HFF-Myc (cell line): ENCODE data around the gene KCNQ2.

Source experiments
- DNase-seq: peaks from one replicate; pipeline ENCODE4 v3.0.0-alpha.2; 2011; ENCODE audit warnings: low read depth; ENCODE audit errors: extremely low read depth
- H3K4me3 ChIP-seq: replicated peaks from 2 replicates; pipeline ENCODE4 v1.5.1; 2011; ENCODE audit warnings: low read depth, mild to moderate bottlenecking, control low read depth, low read length
- TF ChIP-seq, protein P1 (sequence below): IDR thresholded peaks from 2 replicates; pipeline ENCODE4 v1.5.1; 2012; ENCODE audit warnings: mild to moderate bottlenecking, low read depth, low read length, control low read depth; ENCODE audit errors: missing control alignments

Gene KCNQ2

GRCh38 chr20:63452341-63452740 is 20.1 kb downstream of the KCNQ2 start:
- TF ChIP-seq, protein P1, sequence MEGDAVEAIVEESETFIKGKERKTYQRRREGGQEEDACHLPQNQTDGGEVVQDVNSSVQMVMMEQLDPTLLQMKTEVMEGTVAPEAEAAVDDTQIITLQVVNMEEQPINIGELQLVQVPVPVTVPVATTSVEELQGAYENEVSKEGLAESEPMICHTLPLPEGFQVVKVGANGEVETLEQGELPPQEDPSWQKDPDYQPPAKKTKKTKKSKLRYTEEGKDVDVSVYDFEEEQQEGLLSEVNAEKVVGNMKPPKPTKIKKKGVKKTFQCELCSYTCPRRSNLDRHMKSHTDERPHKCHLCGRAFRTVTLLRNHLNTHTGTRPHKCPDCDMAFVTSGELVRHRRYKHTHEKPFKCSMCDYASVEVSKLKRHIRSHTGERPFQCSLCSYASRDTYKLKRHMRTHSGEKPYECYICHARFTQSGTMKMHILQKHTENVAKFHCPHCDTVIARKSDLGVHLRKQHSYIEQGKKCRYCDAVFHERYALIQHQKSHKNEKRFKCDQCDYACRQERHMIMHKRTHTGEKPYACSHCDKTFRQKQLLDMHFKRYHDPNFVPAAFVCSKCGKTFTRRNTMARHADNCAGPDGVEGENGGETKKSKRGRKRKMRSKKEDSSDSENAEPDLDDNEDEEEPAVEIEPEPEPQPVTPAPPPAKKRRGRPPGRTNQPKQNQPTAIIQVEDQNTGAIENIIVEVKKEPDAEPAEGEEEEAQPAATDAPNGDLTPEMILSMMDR: no peak

DNA sequence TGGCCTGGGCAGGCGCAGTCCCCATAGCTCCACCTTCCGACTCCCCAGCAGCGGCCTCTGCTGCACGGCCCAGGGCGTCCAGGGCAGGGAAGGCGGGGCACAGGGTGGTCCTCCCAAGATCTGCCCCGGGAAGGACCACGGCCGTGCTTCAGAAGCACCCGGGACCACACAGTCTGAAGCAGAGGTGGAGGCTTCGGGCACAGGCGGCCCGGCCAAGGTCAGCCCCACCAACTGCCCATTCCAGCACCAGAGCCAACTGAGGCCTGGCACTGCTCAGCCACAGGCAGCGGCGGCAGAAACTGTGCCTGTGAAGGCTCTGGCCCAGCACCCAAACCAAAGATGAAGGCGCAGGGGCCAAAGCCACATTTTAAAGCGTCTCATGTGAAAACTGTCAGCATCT is 20.6 kb downstream of the KCNQ2 start:
- DNase-seq: no peak
- no peak overlapping the region for H3K4me3 ChIP-seq

More at GRCh38 chr20:63452341-63452740, 20.1 kb downstream of the KCNQ2 start:
- no peak overlapping the region for H3K4me3 ChIP-seq
- DNase-seq: no peak

GRCh38 chr20:63449796-63450730 is 22.4 kb downstream of the KCNQ2 start:
- TF ChIP-seq, protein P1: no peak
- no peak for DNase-seq
- H3K4me3 ChIP-seq: no peak overlapping the region

More for the DNA sequence above, 20.6 kb downstream of the KCNQ2 start:
- TF ChIP-seq, protein P1: no peak

- TF ChIP-seq, protein P1: no peak
- no peak overlapping the region for H3K4me3 ChIP-seq
- no peak for DNase-seq
Observed at GRCh38 chr20:63449025-63449424, 23.4 kb downstream of the KCNQ2 start.

GRCh38 chr20:63448031-63448430 is 24.4 kb downstream of the KCNQ2 start:
- TF ChIP-seq, protein P1: no peak
- DNase-seq: no peak
- H3K4me3 ChIP-seq: no peak overlapping the region

DNA sequence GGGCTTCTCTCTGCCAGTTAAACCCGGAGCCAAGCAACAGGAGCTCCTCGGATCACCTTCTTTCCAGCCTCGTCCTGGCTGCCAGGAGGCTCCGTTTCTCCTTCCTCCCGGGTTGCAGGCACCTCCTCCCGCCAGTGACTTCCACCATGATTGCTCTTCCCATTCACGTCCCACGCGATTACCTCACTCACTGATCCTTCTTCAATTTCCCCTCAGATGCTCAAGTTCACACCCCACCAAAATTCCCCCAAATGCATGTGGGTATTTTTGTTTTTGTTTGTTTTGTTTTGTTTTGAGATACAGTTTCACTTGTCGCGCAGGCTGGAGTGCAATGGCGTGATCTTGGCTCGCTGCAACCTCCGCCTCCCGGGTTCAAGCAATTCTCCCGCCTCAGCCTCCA is 25.1 kb downstream of the KCNQ2 start:
- no peak overlapping the region for H3K4me3 ChIP-seq
- TF ChIP-seq, protein P1: no peak

More for the DNA sequence above, 25.1 kb downstream of the KCNQ2 start:
- no peak for DNase-seq
